ENCODE results near the gene ZBTB6.
A peak's percentile ranks its signal among the peaks of the same experiment; 100 is the strongest.
"Not testable (repeated sequence)": the region's sequence is repeated elsewhere in the genome, so short reads cannot be mapped to it uniquely, and the experiment has no call there.

Gene ZBTB6

GRCh38 chr9:122929796-122930354 is 16.8 kb upstream of the ZBTB6 start:
- no peak for DNase-seq (ENCODE audit: low read depth in 3 of 3, low spot score in 1 of 3)

DNA sequence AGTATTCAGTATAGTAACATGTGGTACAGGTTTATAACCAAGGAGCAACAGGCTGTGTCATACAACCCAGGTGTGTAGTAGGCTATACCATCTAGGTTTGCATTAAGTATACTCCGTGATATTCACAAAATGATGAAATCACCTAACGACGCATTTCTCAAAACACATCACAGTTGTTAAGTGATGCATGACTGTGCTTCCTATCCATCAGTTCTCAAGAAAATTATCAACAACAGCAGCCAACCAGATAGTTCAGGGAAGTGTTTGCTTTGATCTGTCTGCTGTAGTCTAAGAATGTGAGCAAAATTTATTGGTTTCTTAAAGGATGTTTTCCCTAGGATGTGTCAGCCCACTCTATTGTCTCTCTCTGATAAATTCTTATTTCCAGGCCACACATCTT is 10.8 kb upstream of the ZBTB6 start:
- DNase-seq (ENCODE audit: low read depth in 3 of 3, low spot score in 1 of 3): no peak

DNA sequence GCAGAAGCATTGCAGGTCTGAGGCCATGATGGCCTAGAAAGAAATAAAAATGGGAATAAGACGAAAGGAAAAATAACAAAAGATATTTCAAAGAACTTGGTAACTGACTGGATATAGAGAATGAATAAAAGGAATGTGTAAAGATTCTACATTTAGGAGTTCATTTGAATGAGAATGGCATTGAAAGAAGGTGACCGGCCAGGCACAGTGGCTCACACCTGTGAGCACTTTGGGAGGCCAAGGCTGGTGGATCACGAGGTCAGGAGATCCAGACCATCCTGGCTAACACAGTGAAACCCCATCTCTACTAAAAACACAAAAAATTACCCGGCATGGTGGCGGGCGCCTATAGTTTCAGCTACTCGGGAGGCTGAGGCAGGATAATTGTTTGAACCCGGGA is 9.6 kb upstream of the ZBTB6 start:
- no peak for DNase-seq (ENCODE audit: low read depth in 3 of 3, low spot score in 1 of 3)

DNA sequence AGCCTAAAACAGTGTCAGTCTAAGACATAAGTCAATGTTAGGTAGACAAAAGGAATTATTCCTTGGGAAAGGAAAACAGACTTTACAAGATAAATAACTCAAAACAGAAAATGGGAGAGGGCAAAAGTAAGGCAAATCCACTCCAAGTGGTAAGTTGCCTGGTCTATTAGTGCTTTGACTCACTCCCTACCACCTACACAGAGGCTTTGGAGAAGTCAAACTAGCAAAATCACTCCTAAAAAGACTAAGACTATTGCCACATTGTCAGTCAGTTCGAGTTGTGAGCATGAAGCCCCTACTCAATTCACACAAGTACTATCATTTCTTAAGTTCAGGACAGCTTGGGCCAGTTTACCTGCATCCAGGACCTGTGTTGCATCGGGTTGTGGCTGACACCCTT is 5.2 kb upstream of the ZBTB6 start:
- DNase-seq (ENCODE audit: low read depth in 3 of 3, low spot score in 1 of 3): no peak

DNA sequence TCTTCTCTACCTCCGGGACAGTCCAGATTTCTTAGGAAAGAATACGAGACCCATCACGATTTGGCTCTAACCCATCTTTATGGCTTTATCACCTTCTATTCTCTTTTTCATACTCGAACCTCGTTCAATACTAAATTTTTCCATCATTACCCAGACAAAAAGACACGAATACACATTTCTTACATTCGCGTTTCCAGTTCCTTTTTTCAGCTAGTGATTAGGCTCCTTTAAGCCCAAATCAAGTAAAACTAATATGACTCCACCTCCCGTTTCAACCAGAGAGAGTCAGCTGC is 506 bp downstream of the ZBTB6 start:
- DNase-seq (ENCODE audit: low read depth in 3 of 3, low spot score in 1 of 3): no peak

DNA sequence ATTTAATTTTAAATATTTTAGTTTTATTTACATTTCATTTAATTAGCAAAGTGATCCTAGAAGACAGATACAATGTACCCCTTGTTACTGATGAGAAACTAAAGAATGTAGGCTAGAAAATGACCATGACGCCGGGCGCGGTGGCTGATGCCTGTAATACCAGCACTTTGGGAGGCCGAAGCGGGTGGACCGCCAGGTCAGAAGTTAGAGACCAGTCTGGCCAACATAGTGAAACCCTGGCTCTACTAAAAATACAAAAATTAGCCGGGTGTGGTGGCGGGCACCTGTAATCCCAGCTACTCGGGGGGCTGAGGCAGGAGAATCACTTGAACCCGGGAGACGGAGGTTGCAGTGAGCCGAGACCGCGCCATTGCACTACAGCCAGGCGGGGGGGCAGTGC is 7.0 kb downstream of the ZBTB6 start:
- not testable (repeated sequence) for DNase-seq (ENCODE audit: low read depth in 3 of 3, low spot score in 1 of 3)

GRCh38 chr9:122904823-122905710 is 8.1 kb downstream of the ZBTB6 start, which contains the start of gene RC3H2:
TSS of gene RC3H2 (minus strand) at chr9:122905359. CDS start at chr9:122897509, 7,850 bp downstream.
- peak; percentile 85 to 95 (median 91) for DNase-seq (ENCODE audit: low read depth in 3 of 3, low spot score in 1 of 3)

- no peak for DNase-seq (ENCODE audit: low read depth in 3 of 3, low spot score in 1 of 3)
Measured at GRCh38 chr9:122904466-122904822, 8.7 kb downstream of the ZBTB6 start.

DNA sequence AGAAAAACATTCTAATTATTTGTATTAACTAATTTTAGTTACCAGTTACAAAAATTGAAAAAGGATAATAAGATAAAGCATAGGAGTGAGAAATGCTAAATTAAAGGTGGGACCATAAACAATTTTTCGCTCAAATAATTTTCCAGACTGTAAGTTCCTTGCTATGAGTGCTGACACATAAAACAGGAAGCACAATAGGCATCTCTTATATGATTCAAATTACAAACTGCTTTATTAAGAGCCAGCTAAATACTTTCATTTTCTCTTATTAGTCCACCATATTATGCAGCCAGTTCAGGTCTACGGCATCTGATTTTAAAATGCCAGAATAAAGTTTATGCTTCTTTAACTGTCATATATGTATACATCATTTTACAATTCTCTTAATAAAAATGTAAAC is 12.3 kb downstream of the ZBTB6 start:
- DNase-seq (ENCODE audit: low read depth in 3 of 3, low spot score in 1 of 3): no peak

DNA sequence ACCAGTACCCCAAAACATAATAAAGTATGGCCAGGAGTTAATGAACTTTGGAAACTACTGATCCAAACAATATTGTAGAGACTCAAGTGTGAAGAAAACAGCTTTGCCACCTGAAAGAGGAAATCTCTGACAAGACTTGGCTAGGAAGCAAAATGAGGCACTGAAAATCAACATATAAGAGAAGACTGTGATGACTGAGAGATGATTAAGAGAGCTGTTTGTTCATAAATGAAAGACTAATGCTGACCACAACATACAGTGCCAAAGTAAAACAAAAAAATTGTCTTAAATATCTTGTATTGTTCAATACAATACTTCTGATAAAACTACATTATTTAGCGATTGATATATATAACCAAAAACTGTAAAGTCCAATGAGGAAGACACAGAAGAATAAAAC is 15.2 kb downstream of the ZBTB6 start:
- no peak for DNase-seq (ENCODE audit: low read depth in 3 of 3, low spot score in 1 of 3)

- DNase-seq (ENCODE audit: low read depth in 3 of 3, low spot score in 1 of 3): no peak
Measured at GRCh38 chr9:122888480-122888879, 24.6 kb downstream of the ZBTB6 start.

DNA sequence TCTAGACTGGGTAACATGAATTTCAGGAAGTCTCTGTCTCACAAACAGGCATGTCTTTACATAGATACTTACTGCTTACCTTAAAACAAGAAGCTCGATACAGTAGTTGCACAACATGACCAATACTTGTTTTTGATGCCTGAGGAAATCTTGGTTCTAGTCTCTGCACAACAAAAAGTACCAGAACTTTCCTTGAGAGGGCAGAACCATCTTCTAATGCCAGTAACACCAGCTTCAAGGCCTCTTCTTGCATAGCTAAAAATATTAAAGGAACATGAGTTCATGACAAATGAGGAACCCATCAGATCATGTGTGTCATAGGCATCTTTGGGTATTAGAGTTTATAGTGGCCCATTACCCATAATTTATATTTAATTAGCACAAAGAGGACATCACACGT is 30.0 kb downstream of the ZBTB6 start:
- DNase-seq (ENCODE audit: low read depth in 3 of 3, low spot score in 1 of 3): no peak

DNA sequence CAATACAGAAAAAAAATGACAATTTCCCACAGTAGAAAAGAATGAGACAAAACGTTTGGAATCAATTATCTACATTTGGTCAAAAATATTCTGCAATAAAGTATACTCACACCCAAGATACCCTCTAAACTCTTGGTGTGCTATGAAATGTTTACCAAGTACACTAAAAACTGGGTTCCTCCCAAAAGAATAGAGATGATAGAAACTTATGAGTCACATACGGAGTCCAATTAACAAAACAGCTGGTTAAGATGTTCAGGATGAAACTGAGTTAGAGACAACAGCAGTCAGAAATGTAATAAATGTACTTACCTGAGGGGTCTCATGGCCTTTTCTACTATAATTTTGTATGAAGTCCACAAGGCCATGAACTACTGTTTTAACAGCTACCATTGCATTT is 33.7 kb downstream of the ZBTB6 start:
- DNase-seq (ENCODE audit: low read depth in 3 of 3, low spot score in 1 of 3): no peak

- no peak for DNase-seq (ENCODE audit: low read depth in 3 of 3, low spot score in 1 of 3)
Measured at GRCh38 chr9:122875523-122875922, 37.6 kb downstream of the ZBTB6 start.

DNA sequence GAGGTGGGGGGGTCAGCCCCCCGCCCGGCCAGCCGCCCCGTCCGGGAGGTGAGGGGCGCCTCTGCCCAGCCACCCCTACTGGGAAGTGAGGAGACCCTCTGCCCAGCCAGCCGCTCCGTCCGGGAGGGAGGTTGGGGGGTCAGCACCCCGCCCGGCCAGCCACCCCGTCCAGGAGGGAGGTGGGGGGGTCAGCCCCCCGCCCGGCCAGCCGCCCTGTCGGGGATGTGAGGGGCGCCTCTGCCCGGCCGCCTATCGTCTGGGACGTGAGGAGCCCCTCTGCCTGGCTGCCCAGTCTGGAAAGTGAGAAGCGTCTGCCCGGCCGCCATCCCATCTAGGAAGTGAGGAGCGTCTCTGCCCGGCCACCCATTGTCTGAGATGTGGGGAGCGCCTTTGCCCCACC is 45.8 kb downstream of the ZBTB6 start:
- DNase-seq (ENCODE audit: low read depth in 3 of 3, low spot score in 1 of 3): not testable (repeated sequence)

- DNase-seq (ENCODE audit: low read depth in 3 of 3, low spot score in 1 of 3): no peak
Measured at GRCh38 chr9:122866079-122866478, 47.0 kb downstream of the ZBTB6 start.

DNA sequence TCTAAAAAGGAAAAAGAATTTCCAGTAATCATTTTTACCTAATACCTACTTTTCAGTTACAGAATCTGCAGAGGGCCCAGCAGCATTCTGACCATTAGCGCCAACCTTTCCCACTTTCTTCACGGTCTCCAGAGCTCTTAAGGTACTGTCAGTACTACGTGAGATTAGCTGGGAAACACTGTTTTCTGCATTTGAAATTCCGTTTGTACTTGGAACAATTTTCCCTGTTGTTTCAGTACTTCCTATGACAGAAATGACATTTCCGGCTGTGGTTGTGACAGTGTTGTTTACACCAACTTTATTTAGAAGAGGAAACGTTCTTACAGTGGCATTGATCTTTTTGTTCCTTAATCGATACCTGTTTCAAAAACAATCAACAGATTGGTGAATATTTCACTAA is 47.8 kb downstream of the ZBTB6 start:
- DNase-seq (ENCODE audit: low read depth in 3 of 3, low spot score in 1 of 3): no peak

- no peak for DNase-seq (ENCODE audit: low read depth in 3 of 3, low spot score in 1 of 3)
Measured at GRCh38 chr9:122863407-122863806, 49.7 kb downstream of the ZBTB6 start.

DNA sequence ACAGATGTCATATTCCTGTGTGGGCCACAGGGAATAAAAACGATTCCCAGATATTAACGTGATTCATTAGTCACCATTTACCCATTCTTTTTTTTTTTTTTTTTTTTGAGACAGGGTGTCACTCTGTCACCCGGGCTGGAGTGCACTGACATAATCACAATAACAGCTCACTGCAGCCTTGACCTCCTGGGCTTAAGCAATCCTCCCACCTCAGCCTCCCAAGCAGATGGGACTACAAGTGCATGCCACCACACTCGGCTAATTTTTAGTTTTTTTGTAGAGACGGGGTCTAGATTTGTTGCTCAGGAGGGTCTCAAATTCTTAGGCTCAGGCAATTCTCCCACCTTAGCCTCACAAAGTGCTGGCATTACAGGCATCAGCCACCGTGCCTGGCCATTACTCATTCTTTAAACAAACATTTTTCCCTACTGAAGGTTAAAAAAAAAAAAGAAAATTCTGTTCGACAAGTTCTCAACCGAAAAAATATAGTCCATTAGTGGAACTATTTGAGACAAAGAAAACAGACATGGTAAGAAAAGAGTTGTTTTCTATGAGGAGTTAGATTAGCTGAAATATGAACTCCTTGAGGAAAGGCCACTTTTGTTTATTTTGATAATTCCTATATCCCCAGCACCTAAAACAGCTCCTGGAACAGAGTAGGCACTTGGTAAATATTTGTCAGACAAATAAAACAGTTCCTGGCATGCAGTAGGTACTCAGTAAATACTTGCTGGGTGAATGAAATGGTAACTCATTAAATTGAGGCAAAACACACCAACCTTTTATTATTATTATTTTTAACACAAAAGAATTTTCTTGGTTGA is 52.6 kb downstream of the ZBTB6 start:
- no peak for DNase-seq (ENCODE audit: low read depth in 3 of 3, low spot score in 1 of 3)
